Ramos (cell line): ENCODE results near the gene UNKL.

Source experiments
- in situ Hi-C: fragments of 300-500 bp; cut with MboI; formaldehyde crosslinking; loops from one replicate; pipeline ENCODE4 v1.14.3; 2022; ENCODE audit warnings: low sequenced_read_pairs; ENCODE audit not compliant: unreplicated experiment

The UNKL gene

GRCh38 chr16:1343428-1344242, 70.9 kb downstream of the UNKL start:
- in situ Hi-C loops = no loop called here

GRCh38 chr16:1342526-1343427, 71.7 kb downstream of the UNKL start:
- in situ Hi-C loops = no loop called here

DNA sequence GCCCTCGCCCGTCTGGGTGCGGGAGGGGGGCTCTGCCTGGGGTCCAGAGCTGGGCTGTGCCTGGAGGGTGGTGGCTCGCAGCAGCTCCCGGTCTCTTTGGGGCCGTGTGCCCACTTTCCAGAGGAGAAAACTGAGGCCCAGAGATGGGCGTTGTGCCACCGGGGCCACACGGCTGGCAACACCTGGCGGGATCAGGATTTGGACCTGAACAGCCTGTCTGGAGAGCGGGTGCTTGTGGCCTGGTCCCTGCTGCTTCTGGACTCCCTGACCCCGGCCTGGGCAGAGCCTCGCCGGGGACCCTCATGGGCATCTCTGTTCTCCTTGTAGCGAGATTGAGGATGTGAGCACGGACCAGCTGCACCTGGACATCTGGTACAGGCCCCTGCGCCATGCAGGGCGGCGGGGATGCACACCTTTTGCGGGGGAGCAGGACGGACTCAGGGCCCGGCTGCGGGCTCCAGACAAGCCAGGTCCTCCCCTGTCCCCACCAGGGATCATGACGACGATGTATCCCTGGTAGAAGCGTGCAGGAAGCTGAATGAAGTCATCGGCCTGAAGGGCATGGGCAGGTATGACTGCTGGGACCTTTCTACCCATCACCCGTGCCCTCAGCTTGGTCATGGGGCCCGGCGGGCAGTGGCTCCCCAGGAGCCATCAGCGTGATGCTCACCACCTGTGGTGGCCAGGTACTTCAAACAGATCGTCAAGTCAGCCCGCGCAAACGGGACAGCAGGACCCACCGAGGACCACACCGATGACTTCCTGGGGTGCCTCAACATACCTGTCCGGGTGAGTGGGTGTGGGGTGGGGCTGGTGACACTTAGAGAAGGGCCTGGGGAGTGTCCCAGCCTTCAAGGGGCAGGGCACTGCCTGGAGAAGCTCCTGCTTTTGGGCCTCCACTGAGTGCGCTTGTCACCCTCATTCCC, 72.7 kb downstream of the UNKL start:
- in situ Hi-C loops = no loop called here

DNA sequence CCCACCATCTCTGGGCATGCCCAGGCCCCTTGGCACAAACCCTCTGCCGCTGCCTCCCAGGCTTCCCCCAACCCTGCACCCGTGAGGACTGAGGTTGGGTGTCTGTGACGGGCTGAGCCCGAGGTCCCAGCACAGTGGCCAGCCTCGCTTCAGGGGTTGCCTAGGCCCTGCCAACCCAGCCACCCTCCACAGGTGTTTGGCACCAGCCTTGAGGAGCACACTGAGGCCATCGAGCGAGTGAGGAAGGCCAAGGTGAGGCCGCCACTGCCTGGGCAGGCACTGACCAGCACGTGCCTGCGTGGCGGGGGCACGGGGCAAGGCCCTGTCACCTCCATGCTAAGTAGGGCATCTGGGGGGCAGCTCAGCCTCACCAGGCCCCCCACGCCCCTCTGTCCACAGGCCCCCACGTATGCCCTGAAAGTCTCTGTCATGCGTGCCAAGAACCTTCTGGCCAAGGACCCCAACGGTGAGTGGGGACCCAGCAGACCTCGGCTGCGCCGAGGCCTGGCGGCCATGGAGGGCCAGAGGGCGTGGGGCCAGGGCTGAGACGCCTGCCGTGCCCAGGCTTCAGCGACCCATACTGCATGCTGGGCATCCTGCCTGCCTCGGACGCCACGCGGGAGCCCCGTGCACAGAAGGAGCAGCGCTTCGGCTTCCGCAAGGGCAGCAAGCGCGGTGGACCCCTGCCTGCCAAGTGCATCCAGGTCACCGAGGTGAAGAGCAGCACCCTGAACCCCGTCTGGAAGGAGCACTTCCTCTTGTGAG, 73.6 kb downstream of the UNKL start:
- in situ Hi-C loops = no loop called here

DNA sequence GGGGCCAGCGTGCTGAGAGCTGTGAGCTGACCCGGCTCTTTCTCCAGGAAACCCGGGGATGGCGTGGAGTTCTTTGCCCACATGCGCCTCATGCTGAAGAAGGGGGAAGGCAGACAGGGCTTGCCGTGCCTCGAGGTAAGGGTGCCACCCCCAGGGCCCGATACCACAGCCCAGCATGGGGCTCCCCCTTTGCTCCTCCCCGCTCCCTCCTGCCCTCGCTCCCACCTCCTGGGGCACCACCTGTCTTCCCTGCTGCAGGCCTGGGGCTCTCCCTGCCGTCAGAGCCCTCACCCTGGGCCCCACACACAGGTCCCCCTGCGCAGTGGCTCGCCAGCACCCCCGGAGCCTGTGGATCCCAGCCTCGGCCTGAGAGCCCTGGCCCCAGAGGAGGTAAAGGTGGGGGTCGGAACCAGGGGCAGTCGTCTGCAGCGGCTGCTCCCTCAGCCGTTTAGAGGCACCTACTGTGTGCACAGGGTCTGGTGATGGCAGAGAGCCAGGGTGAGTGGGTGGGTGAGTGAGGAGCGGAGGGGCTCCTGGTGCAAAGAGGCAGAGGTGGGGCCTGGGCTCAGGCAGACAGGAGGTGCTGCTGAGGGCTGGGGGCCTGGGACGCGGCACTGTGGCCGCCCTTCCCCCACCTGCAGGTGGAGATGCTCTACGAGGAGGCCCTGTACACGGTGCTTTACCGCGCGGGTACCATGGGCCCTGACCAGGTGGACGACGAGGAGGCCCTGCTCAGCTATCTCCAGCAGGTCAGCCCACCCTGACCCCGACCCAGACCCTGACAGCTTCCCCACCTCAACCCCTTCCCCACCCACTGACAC, 75.4 kb downstream of the UNKL start:
- in situ Hi-C loops = no loop called here

- in situ Hi-C loops = no loop called here
Observed at GRCh38 chr16:1338119-1338730, 76.3 kb downstream of the UNKL start.

DNA sequence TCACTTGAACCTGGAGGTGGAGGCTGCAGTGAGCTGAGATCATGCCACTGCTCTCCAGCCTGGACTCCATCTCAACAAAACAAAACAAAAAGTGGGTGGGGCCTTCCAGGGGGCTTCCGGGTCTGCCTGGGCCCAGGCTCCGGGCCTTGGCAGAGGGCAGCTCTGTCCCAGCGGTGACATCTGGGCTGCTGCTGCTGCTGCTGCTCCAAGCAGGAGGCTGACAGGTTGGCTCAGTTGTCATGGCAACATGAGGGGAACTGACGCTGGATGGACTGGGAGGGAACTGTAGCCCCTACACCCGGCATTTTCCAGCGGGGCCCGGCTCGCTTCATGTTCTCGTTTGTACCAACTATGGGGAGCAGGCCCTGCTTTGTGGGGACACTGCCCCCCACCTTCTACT, 77.0 kb downstream of the UNKL start:
- in situ Hi-C loops = no loop called here

GRCh38 chr16:1336619-1337018, 77.9 kb downstream of the UNKL start:
- in situ Hi-C loops = no loop called here

GRCh38 chr16:1335996-1336395, 78.5 kb downstream of the UNKL start:
- in situ Hi-C loops = no loop called here

DNA sequence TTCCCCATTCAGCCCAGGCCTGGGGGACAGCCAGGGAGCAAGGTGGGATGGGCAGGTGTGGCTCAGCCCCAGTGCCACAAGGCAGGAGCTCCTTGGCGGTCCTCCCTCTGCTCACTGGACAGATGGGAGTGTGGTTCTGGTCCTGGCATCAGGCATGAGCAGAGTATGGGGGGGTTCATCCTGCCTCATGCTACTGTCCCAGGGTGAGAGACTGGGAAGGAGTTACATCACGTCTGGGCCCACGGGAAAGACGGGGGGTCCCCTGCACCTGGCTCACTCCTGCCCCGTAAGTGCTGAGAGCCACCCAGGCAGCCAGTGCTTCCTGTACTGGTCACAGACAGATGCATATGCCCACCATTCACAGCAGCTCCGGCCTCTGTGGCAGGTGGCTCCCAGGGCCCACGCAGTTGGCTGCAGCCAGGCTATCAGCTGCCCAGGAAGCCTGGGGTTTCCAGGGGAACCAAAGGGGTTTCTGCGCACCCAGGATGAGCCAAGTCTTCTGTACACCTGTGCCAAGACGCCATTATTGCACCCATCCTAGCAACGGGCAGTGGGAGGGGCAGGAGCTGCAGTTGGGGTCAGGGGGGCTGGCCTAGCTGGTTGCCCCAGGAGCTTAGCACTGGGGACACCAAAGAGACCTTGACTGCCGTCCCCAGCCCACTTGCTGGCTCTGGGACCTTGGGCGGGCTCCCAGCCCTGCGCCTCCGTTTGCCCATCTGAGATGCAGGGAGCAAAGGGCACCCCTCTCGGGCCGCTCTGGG, 79.1 kb downstream of the UNKL start:
- in situ Hi-C loops = no loop called here

DNA sequence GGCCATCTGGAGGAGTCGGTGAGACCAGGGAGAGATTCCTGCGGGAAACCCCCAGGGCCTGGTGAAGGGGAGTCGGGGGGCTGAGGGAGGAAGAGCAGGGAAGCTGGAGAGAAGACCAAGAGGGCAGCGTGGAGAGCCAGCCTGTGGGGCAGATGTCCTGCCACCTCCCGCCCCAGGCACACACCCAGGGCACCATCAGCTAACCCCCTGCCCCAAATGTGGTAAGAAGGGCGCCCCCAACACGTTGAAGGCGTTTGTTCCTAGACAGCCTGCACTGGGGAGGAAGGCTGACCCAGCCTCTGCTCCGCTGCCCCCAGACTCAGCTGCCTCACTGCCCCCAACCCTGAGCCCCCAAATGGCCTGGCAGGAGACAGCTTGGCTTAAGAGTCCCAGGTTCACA, 79.8 kb downstream of the UNKL start:
- in situ Hi-C loops = no loop called here

- in situ Hi-C loops = no loop called here
Observed at GRCh38 chr16:1333854-1334700, 80.4 kb downstream of the UNKL start.

DNA sequence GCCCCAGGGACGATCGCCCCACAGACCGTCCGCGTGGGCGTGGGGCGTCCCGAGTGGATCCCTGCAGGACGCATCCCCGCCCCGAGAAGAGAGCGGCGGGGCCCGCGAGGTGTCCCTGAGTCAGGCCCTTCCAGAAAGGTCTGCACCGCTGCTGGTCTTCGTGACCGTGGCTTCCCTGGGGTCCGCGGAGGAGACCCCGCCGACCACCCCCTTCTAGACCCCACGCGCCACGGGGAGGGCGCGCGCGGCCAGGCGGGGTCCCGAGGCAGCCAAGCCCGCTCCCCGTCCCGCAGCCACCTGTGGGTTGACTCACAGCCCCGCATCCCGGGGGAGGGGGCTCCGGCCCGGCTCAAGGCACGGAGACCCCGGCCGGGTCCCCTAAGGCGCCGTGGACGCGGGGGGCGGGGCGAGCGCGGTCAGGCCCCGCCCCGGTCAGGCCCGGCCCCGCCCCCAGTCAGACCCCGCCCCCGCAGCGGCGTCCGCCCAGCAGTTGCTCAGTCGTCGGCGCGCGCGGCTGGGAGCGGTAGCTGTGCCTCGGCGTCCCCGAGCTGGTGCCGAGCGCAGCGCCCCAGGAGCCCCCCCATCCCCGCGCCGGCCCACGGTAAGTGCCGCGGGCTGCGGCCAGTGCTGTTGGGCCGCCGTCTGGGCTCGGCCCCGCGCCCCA, 81.2 kb downstream of the UNKL start, which contains the start of gene BAIAP3:
Gene BAIAP3 (plus strand): TSS at position 497 of the 664 bp plus-strand sequence. CDS start 4,905 bp downstream, outside the sequence.
- in situ Hi-C loops = no loop called here

GRCh38 chr16:1332618-1333148, 81.8 kb downstream of the UNKL start:
- in situ Hi-C loops = no loop called here

DNA sequence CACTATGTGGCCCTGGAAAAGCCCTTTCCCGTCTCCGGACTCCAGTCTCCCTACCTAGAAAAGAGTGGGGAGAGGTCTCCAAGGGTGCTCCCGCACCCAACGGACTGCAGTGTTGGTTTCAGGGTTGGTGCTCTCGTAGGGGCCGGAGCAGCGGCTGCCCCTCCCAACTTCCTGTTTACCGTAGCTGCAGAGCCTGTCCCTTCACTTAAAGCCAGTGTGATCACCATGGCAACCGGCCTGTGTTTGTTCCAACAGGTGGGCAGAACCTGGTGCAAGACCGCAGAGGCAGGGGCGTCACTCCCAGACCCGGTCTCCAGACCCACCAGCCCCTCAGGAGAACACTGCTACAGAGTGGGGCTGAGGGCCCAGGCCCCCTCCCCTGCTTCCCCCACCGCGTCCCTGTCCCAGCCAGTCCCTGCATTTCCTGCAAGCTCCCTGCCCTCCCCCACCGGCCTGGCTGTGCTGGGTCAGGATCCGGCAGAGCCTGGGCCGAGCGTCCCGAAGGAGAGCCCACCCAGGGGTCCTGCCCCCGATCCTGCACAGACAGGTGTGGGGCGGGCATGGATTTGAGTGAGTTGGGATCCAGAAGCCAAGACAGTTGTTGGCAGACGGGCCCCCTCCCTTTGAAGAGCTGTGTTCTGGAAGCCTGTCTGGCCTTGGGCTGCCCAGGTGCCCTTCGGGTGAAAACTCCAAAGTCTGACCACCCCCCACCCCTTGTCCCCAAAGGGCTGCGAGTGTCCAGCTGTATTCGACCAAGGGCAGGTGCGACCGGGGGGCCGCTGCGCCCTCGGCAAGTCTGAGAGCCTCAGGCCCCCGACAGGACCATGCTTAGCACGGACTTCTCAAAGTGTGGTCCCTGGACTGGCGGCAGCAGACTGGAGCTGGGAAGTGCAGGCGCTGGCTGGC, 82.5 kb downstream of the UNKL start:
- in situ Hi-C loops = no loop called here
